Thymus (tissue), 11 donors: ENCODE measurements around the gene SLC38A9. TPM values are rescaled to one million over a fixed set of nuclear protein-coding genes. Genes with fewer than 3 reads are reported as not detected.

Source experiments
- DNase-seq, 9 donors: peaks; one replicate each; pipeline ENCODE4 v3.0.0-alpha.2; 2013; ENCODE audit warnings: low spot score in 9 of 9, low read depth in 6 of 9, missing footprints in 1 of 9
- H3K27ac ChIP-seq, 2 donors: one replicate each; pipeline ENCODE4 v1.5.1; 2013; ENCODE audit warnings: control low read depth in 1 of 2, low read depth in 1 of 2, low read length in 1 of 2, mild to moderate bottlenecking in 1 of 2, moderate library complexity in 1 of 2
- H3K27me3 ChIP-seq, 2 donors: one replicate each; pipeline ENCODE4 v1.5.1; 2013; ENCODE audit warnings: low read length in 1 of 2; ENCODE audit not compliant: control insufficient read depth in 2 of 2, insufficient read depth in 1 of 2
- H3K36me3 ChIP-seq, 2 donors: one replicate each; pipeline ENCODE4 v1.5.1; 2013; ENCODE audit warnings: low read length in 1 of 2, mild to moderate bottlenecking in 1 of 2, moderate library complexity in 1 of 2; ENCODE audit not compliant: control insufficient read depth in 2 of 2, insufficient read depth in 2 of 2
- H3K4me1 ChIP-seq, 2 donors: one replicate each; pipeline ENCODE4 v1.5.1; 2013; ENCODE audit warnings: low read length in 2 of 2; ENCODE audit not compliant: control insufficient read depth in 2 of 2, insufficient read depth in 2 of 2
- H3K4me3 ChIP-seq, 2 donors: one replicate each; pipeline ENCODE4 v1.5.1; 2013; ENCODE audit warnings: low read length in 2 of 2, control low read depth in 1 of 2, mild to moderate bottlenecking in 1 of 2
- H3K9me3 ChIP-seq, 2 donors: one replicate each; pipeline ENCODE4 v1.5.1; 2013; ENCODE audit warnings: low read length in 1 of 2, mild to moderate bottlenecking in 1 of 2; ENCODE audit not compliant: control insufficient read depth in 2 of 2, insufficient read depth in 1 of 2
- WGBS: extraction: QIAGEN DNeasy Blood & Tissue Kit; methylation state at CpG from one replicate; pipeline ENCODE4 v1.1.7; 2013; 5-methylcytosine and 5-hydroxymethylcytosine counted together
- polyA plus RNA-seq: library from polyadenylated mRNA; stranded (reverse); fragments of 200-250 nt; gene quantifications from one replicate; pipeline ENCODE4 v1.2.3, GENCODE V29; 2013
- total RNA-seq: library from RNA; stranded (reverse); fragments of 120-200 nt; gene quantifications from one replicate; pipeline ENCODE4 v1.2.4, GENCODE V29; 2013
- donor health status: healthy.

The SLC38A9 gene
- total and polyA plus RNA-seq, 2 donors, result 18.4 to 29.3 TPM

- DNase-seq, result no peak
- Histone ChIP-seq H3K4me3 (no peak overlapping the region), H3K36me3 (no peaks in the 10 kb centered on the region), H3K27me3 (no peaks in the 10 kb centered on the region), H3K27ac (peak overlapping the region in 1 of 2 donors; percentile 77), H3K4me1 (peaks cover 17 to 34% of the 10 kb centered on the region in 2 donors), H3K9me3 (no peaks in the 10 kb centered on the region)
- WGBS, result 95% methylated on average over 1 of the region's 1 CpG
Measured at GRCh38 chr5:55601628-55602027, 110.5 kb downstream of the SLC38A9 start.

- peak in 1 of 9 donors; percentile 36 for DNase-seq
- Histone ChIP-seq H3K4me3 (peak overlapping the region in 1 of 2 donors; percentile 20), H3K27me3 (no peaks in the 10 kb centered on the region), H3K27ac (peak overlapping the region; percentile 72 to 77), H3K9me3 (no peaks in the 10 kb centered on the region), H3K36me3 (no peaks in the 10 kb centered on the region), H3K4me1 (peaks cover 17 to 34% of the 10 kb centered on the region in 2 donors)
- 41% methylated on average over 8 of the region's 8 CpGs for WGBS
Measured at GRCh38 chr5:55601204-55601618, 110.9 kb downstream of the SLC38A9 start.

GRCh38 chr5:55600497-55601203 lies 111.5 kb downstream of the SLC38A9 start:
- Histone ChIP-seq H3K27me3 (no peaks in the 10 kb centered on the region), H3K4me3 (peak overlapping the region in 1 of 2 donors; percentile 20), H3K9me3 (no peaks in the 10 kb centered on the region), H3K36me3 (no peaks in the 10 kb centered on the region), H3K4me1 (peaks cover 17 to 34% of the 10 kb centered on the region in 2 donors), H3K27ac (peak overlapping the region; percentile 72 to 77)
- DNase-seq, result peak in 5 of 9 donors; percentile 31 to 71 (median 38)
- WGBS, result 7% methylated on average over 6 of the region's 6 CpGs

- 81% methylated on average over 3 of the region's 3 CpGs for WGBS
- DNase-seq, result no peak
- no peaks in the 10 kb centered on the region for H3K9me3 ChIP-seq
- no peaks in the 10 kb centered on the region for H3K27me3 ChIP-seq
- no peak overlapping the region for H3K4me3 ChIP-seq
- peaks cover 17 to 34% of the 10 kb centered on the region in 2 donors for H3K4me1 ChIP-seq
- peak overlapping the region; percentile 58 to 77 for H3K27ac ChIP-seq
- no peaks in the 10 kb centered on the region for H3K36me3 ChIP-seq
Measured at GRCh38 chr5:55600086-55600485, 112.0 kb downstream of the SLC38A9 start.

GRCh38 chr5:55599148-55600050 lies 112.7 kb downstream of the SLC38A9 start:
- WGBS, result 97% methylated on average over 8 of the region's 8 CpGs
- DNase-seq, result no peak
- Histone ChIP-seq H3K36me3 (no peaks in the 10 kb centered on the region), H3K27ac (peak overlapping the region in 1 of 2 donors; percentile 77), H3K4me1 (peaks cover 17 to 34% of the 10 kb centered on the region in 2 donors), H3K27me3 (no peaks in the 10 kb centered on the region), H3K9me3 (no peaks in the 10 kb centered on the region), H3K4me3 (no peak overlapping the region)

GRCh38 chr5:55597014-55597981 lies 114.8 kb downstream of the SLC38A9 start:
- DNase-seq, result no peak
- no peaks in the 10 kb centered on the region for H3K36me3 ChIP-seq
- H3K27me3 ChIP-seq, result no peaks in the 10 kb centered on the region
- no peaks in the 10 kb centered on the region for H3K9me3 ChIP-seq
- H3K4me1 ChIP-seq, result peaks cover 17 to 37% of the 10 kb centered on the region in 2 donors
- H3K27ac ChIP-seq, result peak overlapping the region in 1 of 2 donors; percentile 74
- no peak overlapping the region for H3K4me3 ChIP-seq
- WGBS, result 84% methylated on average over 7 of the region's 7 CpGs

- Histone ChIP-seq H3K4me3 (no peak overlapping the region), H3K36me3 (no peaks in the 10 kb centered on the region), H3K27ac (no peak overlapping the region), H3K27me3 (no peaks in the 10 kb centered on the region), H3K4me1 (peaks cover 4 to 30% of the 10 kb centered on the region in 2 donors), H3K9me3 (no peaks in the 10 kb centered on the region)
- WGBS, result 98% methylated on average over 2 of the region's 2 CpGs
- DNase-seq, result no peak
Measured at GRCh38 chr5:55594671-55595070, 117.5 kb downstream of the SLC38A9 start.

GRCh38 chr5:55593115-55593472 lies 119.0 kb downstream of the SLC38A9 start:
- H3K36me3 ChIP-seq, result no peaks in the 10 kb centered on the region
- H3K4me1 ChIP-seq, result peaks cover 4 to 27% of the 10 kb centered on the region in 2 donors
- H3K27ac ChIP-seq, result peak overlapping the region in 1 of 2 donors; percentile 45
- no peaks in the 10 kb centered on the region for H3K27me3 ChIP-seq
- H3K9me3 ChIP-seq, result no peaks in the 10 kb centered on the region
- DNase-seq, result no peak
- no peak overlapping the region for H3K4me3 ChIP-seq
- 89% methylated on average over 3 of the region's 3 CpGs for WGBS
